ENCODE results near the gene SIAH2. TPM values are rescaled to one million over a fixed set of nuclear protein-coding genes. Genes with fewer than 3 reads are reported as not detected.

The SIAH2 gene
- total and polyA plus RNA-seq, 9 of the 15 experiments (the other 6 are each of a cell fraction or from before 2014, with no cell fraction given) = 4.8 to 39.0 (median 29.9) TPM

- 0 out of 2 replicates have a peak, but pooled peaks have one; percentile 45 for TF ChIP-seq MGA (IDR thresholded peaks at IDR 0.05)
- TF ChIP-seq NRF1 (conservative IDR thresholded peaks at IDR 0.05 in 1 of 2, IDR thresholded peaks at IDR 0.05 in 1 of 2) = 0 out of 4 replicates have a peak, but pooled peaks of 1 of the 2 experiments have one; percentile 18
- peak; percentile 62 for TF ChIP-seq BCOR (IDR thresholded peaks at IDR 0.05)
- TF ChIP-seq TBL1XR1 (IDR thresholded peaks at IDR 0.05; ENCODE audit: low read length in 2 of 2) = peak in 1 of 2 experiments; percentile 23; a peak in 1 of 4 replicates
- TF ChIP-seq NR2F6 (CRISPR knock-in tag; IDR thresholded peaks at IDR 0.05) = no peak
- TF ChIP-seq PKNOX1 (IDR thresholded peaks at IDR 0.05) = peak; percentile 91
- peak; percentile 97 for TF ChIP-seq KDM1A (IDR thresholded peaks at IDR 0.05)
- peak; percentile 35; the same call in 1 of the 2 replicates for TF ChIP-seq GATA2 (CRISPR knock-in tag; IDR thresholded peaks at IDR 0.05)
- no peak for TF ChIP-seq POU5F1 (IDR thresholded peaks at IDR 0.05; ENCODE audit: borderline replicate concordance, low read depth, low read length, partially characterized antibody)
- TF ChIP-seq ZNF707 (CRISPR knock-in tag; conservative IDR thresholded peaks at IDR 0.05) = no peak
- no peak for TF ChIP-seq ZKSCAN3 (CRISPR knock-in tag; IDR thresholded peaks at IDR 0.05)
- peak; percentile 79; the same call in 1 of the 2 replicates for TF ChIP-seq HDAC2 (IDR thresholded peaks at IDR 0.05)
- TF ChIP-seq RNF219 (CRISPR knock-in tag; IDR thresholded peaks at IDR 0.05) = no peak
Observed at GRCh38 chr3:150737874-150738679, 24.9 kb downstream of the SIAH2 start (continued).
